ENCODE measurements around the gene NUDT2. TPM values are rescaled to one million over a fixed set of nuclear protein-coding genes. Genes with fewer than 3 reads are reported as not detected.

NUDT2 gene
- total and polyA plus RNA-seq, 4 donors, result 22.2 to 30.2 (median 26.5) TPM

GRCh38 chr9:34311499-34312185 is 17.7 kb upstream of the NUDT2 start:
- H3K4me1 ChIP-seq (ENCODE audit: control insufficient read depth, insufficient read depth, low read length), result no peaks in the 10 kb centered on the region
- H3K36me3 ChIP-seq (ENCODE audit: control insufficient read depth, insufficient read depth, low read length), result no peaks in the 10 kb centered on the region
- WGBS (ENCODE audit: insufficient coverage), result no CpG with 5 or more reads among the region's 6 CpGs
- no peak overlapping the region for H3K27ac ChIP-seq (ENCODE audit: low read depth, low read length)
- no peak for DNase-seq (ENCODE audit: low read depth in 4 of 6, low spot score in 6 of 6)
- H3K27me3 ChIP-seq (ENCODE audit: control insufficient read depth, insufficient read depth, low read length), result no peaks in the 10 kb centered on the region
- H3K9me3 ChIP-seq (ENCODE audit: control insufficient read depth, insufficient read depth, low read length), result no peaks in the 10 kb centered on the region
- H3K4me3 ChIP-seq (ENCODE audit: low read depth, low read length), result no peak overlapping the region

GRCh38 chr9:34317436-34317835 is 11.9 kb upstream of the NUDT2 start:
- DNase-seq (ENCODE audit: low read depth in 4 of 6, low spot score in 6 of 6), result no peak
- H3K9me3 ChIP-seq (ENCODE audit: control insufficient read depth, insufficient read depth, low read length), result no peaks in the 10 kb centered on the region
- H3K4me3 ChIP-seq (ENCODE audit: low read depth, low read length), result no peak overlapping the region
- peaks cover 7% of the 10 kb centered on the region for H3K36me3 ChIP-seq (ENCODE audit: control insufficient read depth, insufficient read depth, low read length)
- no peaks in the 10 kb centered on the region for H3K4me1 ChIP-seq (ENCODE audit: control insufficient read depth, insufficient read depth, low read length)
- WGBS (ENCODE audit: insufficient coverage), result no CpG with 5 or more reads among the region's 2 CpGs
- H3K27ac ChIP-seq (ENCODE audit: low read depth, low read length), result no peak overlapping the region
- no peaks in the 10 kb centered on the region for H3K27me3 ChIP-seq (ENCODE audit: control insufficient read depth, insufficient read depth, low read length)

- Histone ChIP-seq H3K36me3 (ENCODE audit: control insufficient read depth, insufficient read depth, low read length) (peaks cover 7% of the 10 kb centered on the region), H3K27ac (ENCODE audit: low read depth, low read length) (no peak overlapping the region), H3K27me3 (ENCODE audit: control insufficient read depth, insufficient read depth, low read length) (no peaks in the 10 kb centered on the region), H3K4me3 (ENCODE audit: low read depth, low read length) (no peak overlapping the region), H3K4me1 (ENCODE audit: control insufficient read depth, insufficient read depth, low read length) (no peaks in the 10 kb centered on the region), H3K9me3 (ENCODE audit: control insufficient read depth, insufficient read depth, low read length) (no peaks in the 10 kb centered on the region)
- no peak for DNase-seq (ENCODE audit: low read depth in 4 of 6, low spot score in 6 of 6)
- 95% methylated on average over 42 of the region's 44 CpGs for WGBS (ENCODE audit: insufficient coverage)
Observed at GRCh38 chr9:34318163-34318790, 11.1 kb upstream of the NUDT2 start.

GRCh38 chr9:34321451-34321850 is 7.9 kb upstream of the NUDT2 start:
- no peak for DNase-seq (ENCODE audit: low read depth in 4 of 6, low spot score in 6 of 6)
- Histone ChIP-seq H3K27me3 (ENCODE audit: control insufficient read depth, insufficient read depth, low read length) (no peaks in the 10 kb centered on the region), H3K9me3 (ENCODE audit: control insufficient read depth, insufficient read depth, low read length) (no peaks in the 10 kb centered on the region), H3K27ac (ENCODE audit: low read depth, low read length) (no peak overlapping the region), H3K4me1 (ENCODE audit: control insufficient read depth, insufficient read depth, low read length) (no peaks in the 10 kb centered on the region), H3K36me3 (ENCODE audit: control insufficient read depth, insufficient read depth, low read length) (peaks cover 7% of the 10 kb centered on the region), H3K4me3 (ENCODE audit: low read depth, low read length) (no peak overlapping the region)
- 86% methylated on average over 2 of the region's 7 CpGs for WGBS (ENCODE audit: insufficient coverage)

- Histone ChIP-seq H3K27me3 (ENCODE audit: control insufficient read depth, insufficient read depth, low read length) (no peaks in the 10 kb centered on the region), H3K4me3 (ENCODE audit: low read depth, low read length) (no peak overlapping the region), H3K9me3 (ENCODE audit: control insufficient read depth, insufficient read depth, low read length) (no peaks in the 10 kb centered on the region), H3K27ac (ENCODE audit: low read depth, low read length) (no peak overlapping the region), H3K4me1 (ENCODE audit: control insufficient read depth, insufficient read depth, low read length) (no peaks in the 10 kb centered on the region), H3K36me3 (ENCODE audit: control insufficient read depth, insufficient read depth, low read length) (peaks cover 7% of the 10 kb centered on the region)
- 63% methylated on average over 1 of the region's 2 CpGs for WGBS (ENCODE audit: insufficient coverage)
- DNase-seq (ENCODE audit: low read depth in 4 of 6, low spot score in 6 of 6), result no peak
Observed at GRCh38 chr9:34322899-34323591, 6.3 kb upstream of the NUDT2 start.

GRCh38 chr9:34326690-34327089 is 2.7 kb upstream of the NUDT2 start:
- Histone ChIP-seq H3K27ac (ENCODE audit: low read depth, low read length) (no peak overlapping the region), H3K9me3 (ENCODE audit: control insufficient read depth, insufficient read depth, low read length) (no peaks in the 10 kb centered on the region), H3K4me1 (ENCODE audit: control insufficient read depth, insufficient read depth, low read length) (peaks cover 9% of the 10 kb centered on the region), H3K27me3 (ENCODE audit: control insufficient read depth, insufficient read depth, low read length) (no peaks in the 10 kb centered on the region), H3K4me3 (ENCODE audit: low read depth, low read length) (no peak overlapping the region), H3K36me3 (ENCODE audit: control insufficient read depth, insufficient read depth, low read length) (no peaks in the 10 kb centered on the region)
- WGBS (ENCODE audit: insufficient coverage), result 70% methylated on average over 1 of the region's 1 CpG
- no peak for DNase-seq (ENCODE audit: low read depth in 4 of 6, low spot score in 6 of 6)

- H3K9me3 ChIP-seq (ENCODE audit: control insufficient read depth, insufficient read depth, low read length), result no peaks in the 10 kb centered on the region
- peak overlapping the region; percentile 82 for H3K4me3 ChIP-seq (ENCODE audit: low read depth, low read length)
- DNase-seq (ENCODE audit: low read depth in 4 of 6, low spot score in 6 of 6), result no peak
- no peaks in the 10 kb centered on the region for H3K36me3 ChIP-seq (ENCODE audit: control insufficient read depth, insufficient read depth, low read length)
- H3K4me1 ChIP-seq (ENCODE audit: control insufficient read depth, insufficient read depth, low read length), result peaks cover 18% of the 10 kb centered on the region
- WGBS (ENCODE audit: insufficient coverage), result 3% methylated on average over 8 of the region's 11 CpGs
- H3K27ac ChIP-seq (ENCODE audit: low read depth, low read length), result peak overlapping the region; percentile 79
- no peaks in the 10 kb centered on the region for H3K27me3 ChIP-seq (ENCODE audit: control insufficient read depth, insufficient read depth, low read length)
Observed at GRCh38 chr9:34328500-34328986, 826 bp upstream of the NUDT2 start.

GRCh38 chr9:34331196-34331595 is 1.8 kb downstream of the NUDT2 start:
- Histone ChIP-seq H3K9me3 (ENCODE audit: control insufficient read depth, insufficient read depth, low read length) (no peaks in the 10 kb centered on the region), H3K27ac (ENCODE audit: low read depth, low read length) (no peak overlapping the region), H3K36me3 (ENCODE audit: control insufficient read depth, insufficient read depth, low read length) (no peaks in the 10 kb centered on the region), H3K4me3 (ENCODE audit: low read depth, low read length) (no peak overlapping the region), H3K4me1 (ENCODE audit: control insufficient read depth, insufficient read depth, low read length) (peaks cover 24% of the 10 kb centered on the region), H3K27me3 (ENCODE audit: control insufficient read depth, insufficient read depth, low read length) (no peaks in the 10 kb centered on the region)
- WGBS (ENCODE audit: insufficient coverage), result no CpG with 5 or more reads among the region's 1 CpG
- no peak for DNase-seq (ENCODE audit: low read depth in 4 of 6, low spot score in 6 of 6)

- DNase-seq (ENCODE audit: low read depth in 4 of 6, low spot score in 6 of 6), result peak in 2 of 6 donors; percentile 84 to 90
- 35% methylated on average over 4 of the region's 7 CpGs for WGBS (ENCODE audit: insufficient coverage)
- H3K27me3 ChIP-seq (ENCODE audit: control insufficient read depth, insufficient read depth, low read length), result no peaks in the 10 kb centered on the region
- no peak overlapping the region for H3K27ac ChIP-seq (ENCODE audit: low read depth, low read length)
- peaks cover 28% of the 10 kb centered on the region for H3K4me1 ChIP-seq (ENCODE audit: control insufficient read depth, insufficient read depth, low read length)
- no peak overlapping the region for H3K4me3 ChIP-seq (ENCODE audit: low read depth, low read length)
- no peaks in the 10 kb centered on the region for H3K36me3 ChIP-seq (ENCODE audit: control insufficient read depth, insufficient read depth, low read length)
- H3K9me3 ChIP-seq (ENCODE audit: control insufficient read depth, insufficient read depth, low read length), result no peaks in the 10 kb centered on the region
Observed at GRCh38 chr9:34332076-34332964, 3.0 kb downstream of the NUDT2 start.
